GM06990 (cell line): ENCODE results near the gene PPARD.
"Not testable (repeated sequence)": the region's sequence is repeated elsewhere in the genome, so short reads cannot be mapped to it uniquely, and the experiment has no call there.

Source experiments
- DNase-seq: peaks from one replicate; pipeline ENCODE4 v3.0.0-alpha.2; 2011; ENCODE audit not compliant: insufficient read length; ENCODE audit errors: extremely low read depth
- H3K27me3 ChIP-seq: replicated peaks from 2 replicates; pipeline ENCODE4 v1.6.0; 2011; ENCODE audit warnings: low read length; ENCODE audit not compliant: control insufficient read depth, insufficient read depth
- H3K36me3 ChIP-seq: 2 replicates; pipeline ENCODE4 v1.5.1; 2011; ENCODE audit warnings: low read length; ENCODE audit not compliant: control insufficient read depth, insufficient read depth
- H3K4me3 ChIP-seq: replicated peaks from 2 replicates; pipeline ENCODE4 v1.5.1; 2011; ENCODE audit warnings: low read depth, mild to moderate bottlenecking, control low read depth, low read length
- CTCF ChIP-seq: IDR thresholded peaks from 2 replicates; pipeline ENCODE4 v1.5.1; 2011; ENCODE audit warnings: low read length, control low read depth, mild to moderate bottlenecking, inconsistent platforms; ENCODE audit not compliant: insufficient read depth, poor library complexity, severe bottlenecking

Gene PPARD

GRCh38 chr6:35330541-35331119 is 11.7 kb upstream of the PPARD start:
- DNase-seq = no peak
- Histone ChIP-seq H3K4me3 (no peak overlapping the region), H3K27me3 (no peaks in the 10 kb centered on the region), H3K36me3 (no peaks in the 10 kb centered on the region)
- TF ChIP-seq CTCF = no peak

GRCh38 chr6:35332074-35332887 is 10.1 kb upstream of the PPARD start:
- peak; percentile 5 for TF ChIP-seq CTCF
- not testable (repeated sequence) for H3K4me3 ChIP-seq, DNase-seq, H3K27me3 ChIP-seq, H3K36me3 ChIP-seq

- Histone ChIP-seq H3K4me3 (no peak overlapping the region), H3K27me3 (no peaks in the 10 kb centered on the region), H3K36me3 (peaks cover 3% of the 10 kb centered on the region)
- no peak for TF ChIP-seq CTCF
- no peak for DNase-seq
These were observed 801 bp upstream of the PPARD start for GRCh38 chr6:35341557-35341956.

GRCh38 chr6:35343092-35343834 is 905 bp downstream of the PPARD start:
- TF ChIP-seq CTCF = no peak
- H3K27me3 ChIP-seq = no peaks in the 10 kb centered on the region
- H3K4me3 ChIP-seq = peak overlapping the region; percentile 93
- DNase-seq = no peak
- peaks cover 4% of the 10 kb centered on the region for H3K36me3 ChIP-seq

GRCh38 chr6:35343835-35344550 is 1.6 kb downstream of the PPARD start:
- H3K27me3 ChIP-seq = no peaks in the 10 kb centered on the region
- no peak for DNase-seq
- H3K4me3 ChIP-seq = peak overlapping the region; percentile 93
- H3K36me3 ChIP-seq = peaks cover 4% of the 10 kb centered on the region
- no peak for TF ChIP-seq CTCF
